Brain microvascular endothelial cell (primary cell): ENCODE measurements around the gene VSTM4.

Experiments used
- DNase-seq: peaks from one replicate; pipeline ENCODE4 v3.0.0-alpha.2; 2020
- H3K27ac ChIP-seq: fragments of 250-450 bp; sonication (Bioruptor Pico); 2 replicates; pipeline ENCODE4 v1.5.1; 2020; ENCODE audit warnings: mild to moderate bottlenecking, moderate library complexity
- H3K27me3 ChIP-seq: fragments of 250-450 bp; sonication (Bioruptor Pico); replicated peaks from 2 replicates; pipeline ENCODE4 v1.5.1; 2020; ENCODE audit warnings: mild to moderate bottlenecking
- H3K36me3 ChIP-seq: fragments of 250-450 bp; sonication (Bioruptor Pico); replicated peaks from 2 replicates; pipeline ENCODE4 v1.5.1; 2020; ENCODE audit warnings: mild to moderate bottlenecking
- H3K4me3 ChIP-seq: 2 replicates; pipeline ENCODE4 v1.5.1; 2011; ENCODE audit warnings: low read depth, mild to moderate bottlenecking, control low read depth, low read length, moderate library complexity
- in situ Hi-C: cut with HindIII; loops from 2 replicates; pipeline ENCODE4 v1.10.0; 2017; ENCODE audit warnings: low sequenced_read_pairs, low pct_ligation_motif_present
- TF ChIP-seq, protein P1 (sequence below): IDR thresholded peaks from 2 replicates; pipeline ENCODE4 v1.5.1; 2011; ENCODE audit warnings: low read depth, mild to moderate bottlenecking, moderate library complexity, low read length, control low read depth, inconsistent platforms; ENCODE audit errors: missing control alignments

The VSTM4 gene

DNA sequence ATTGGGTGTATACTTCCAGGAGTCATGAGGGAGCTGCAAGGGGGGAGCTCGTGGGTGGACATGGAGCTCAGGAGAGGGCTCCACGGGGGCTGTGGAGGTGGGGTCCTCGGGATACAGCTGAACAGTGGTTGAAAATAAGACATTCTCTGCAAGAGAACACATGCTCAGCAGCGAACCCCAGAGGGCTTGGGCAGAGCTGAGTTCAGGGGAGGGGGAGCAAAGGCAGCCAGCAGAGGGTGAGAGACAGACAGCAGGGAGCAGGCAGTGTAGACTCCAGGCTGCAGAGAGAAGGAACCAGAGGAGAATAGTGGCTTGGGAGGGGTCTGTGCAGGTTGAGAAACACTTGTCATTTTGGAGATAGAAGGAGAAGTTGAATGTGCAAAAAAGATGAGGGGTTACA is 102.7 kb downstream of the VSTM4 start:
- H3K27me3 ChIP-seq: peaks cover 8% of the 10 kb centered on the region
- TF ChIP-seq, protein P1, sequence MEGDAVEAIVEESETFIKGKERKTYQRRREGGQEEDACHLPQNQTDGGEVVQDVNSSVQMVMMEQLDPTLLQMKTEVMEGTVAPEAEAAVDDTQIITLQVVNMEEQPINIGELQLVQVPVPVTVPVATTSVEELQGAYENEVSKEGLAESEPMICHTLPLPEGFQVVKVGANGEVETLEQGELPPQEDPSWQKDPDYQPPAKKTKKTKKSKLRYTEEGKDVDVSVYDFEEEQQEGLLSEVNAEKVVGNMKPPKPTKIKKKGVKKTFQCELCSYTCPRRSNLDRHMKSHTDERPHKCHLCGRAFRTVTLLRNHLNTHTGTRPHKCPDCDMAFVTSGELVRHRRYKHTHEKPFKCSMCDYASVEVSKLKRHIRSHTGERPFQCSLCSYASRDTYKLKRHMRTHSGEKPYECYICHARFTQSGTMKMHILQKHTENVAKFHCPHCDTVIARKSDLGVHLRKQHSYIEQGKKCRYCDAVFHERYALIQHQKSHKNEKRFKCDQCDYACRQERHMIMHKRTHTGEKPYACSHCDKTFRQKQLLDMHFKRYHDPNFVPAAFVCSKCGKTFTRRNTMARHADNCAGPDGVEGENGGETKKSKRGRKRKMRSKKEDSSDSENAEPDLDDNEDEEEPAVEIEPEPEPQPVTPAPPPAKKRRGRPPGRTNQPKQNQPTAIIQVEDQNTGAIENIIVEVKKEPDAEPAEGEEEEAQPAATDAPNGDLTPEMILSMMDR: no peak
- no peak overlapping the region for H3K27ac ChIP-seq
- in situ Hi-C loops: no loop called here
- DNase-seq: no peak
- H3K36me3 ChIP-seq: no peaks in the 10 kb centered on the region
- H3K4me3 ChIP-seq: no peak overlapping the region

DNA sequence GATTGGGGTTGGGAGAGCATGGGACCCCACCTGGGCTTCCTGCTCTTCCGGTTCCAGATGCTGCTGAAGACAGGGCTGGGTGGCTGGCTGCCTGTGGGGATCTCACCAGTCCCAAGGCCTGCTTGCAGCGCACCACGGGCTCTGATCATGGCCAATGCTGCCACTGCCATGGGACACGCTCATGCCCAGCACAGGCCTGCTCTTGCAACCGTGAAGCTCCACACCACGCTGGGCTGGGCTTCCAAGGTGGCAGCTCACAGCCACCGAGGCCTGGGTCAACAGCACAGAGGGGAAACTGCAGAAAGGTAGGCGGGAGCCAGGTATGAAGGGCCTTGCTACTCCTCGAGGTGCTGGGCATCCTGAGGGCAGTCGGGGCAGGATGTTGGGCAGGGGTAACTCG is 103.6 kb downstream of the VSTM4 start:
- TF ChIP-seq, protein P1: no peak
- Histone ChIP-seq H3K36me3 (no peaks in the 10 kb centered on the region), H3K27me3 (peaks cover 10% of the 10 kb centered on the region), H3K4me3 (no peak overlapping the region), H3K27ac (no peak overlapping the region)
- no peak for DNase-seq
- in situ Hi-C loops: no loop called here

DNA sequence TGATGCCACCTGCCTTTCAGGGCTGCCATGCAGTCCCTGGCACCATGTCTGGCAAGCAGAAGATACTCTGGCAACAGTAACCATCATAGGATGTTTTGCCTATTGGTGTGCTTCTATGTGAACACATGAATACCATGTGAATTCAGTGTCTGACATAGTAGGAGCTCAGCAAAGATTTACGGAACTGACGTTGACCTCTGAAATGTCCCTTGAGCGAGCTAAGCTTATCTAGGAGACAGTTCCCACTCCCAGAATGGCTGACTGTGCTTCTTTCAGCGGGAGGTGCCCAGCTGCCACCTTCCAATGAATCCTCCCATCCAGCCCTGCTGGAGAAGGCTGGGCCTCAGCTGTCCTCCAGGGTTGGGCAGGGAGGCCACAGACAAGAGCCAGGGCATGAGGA is 104.5 kb downstream of the VSTM4 start:
- Histone ChIP-seq H3K27ac (no peak overlapping the region), H3K36me3 (no peaks in the 10 kb centered on the region), H3K4me3 (no peak overlapping the region), H3K27me3 (peaks cover 10% of the 10 kb centered on the region)
- TF ChIP-seq, protein P1: no peak
- in situ Hi-C loops: no loop called here
- DNase-seq: no peak

DNA sequence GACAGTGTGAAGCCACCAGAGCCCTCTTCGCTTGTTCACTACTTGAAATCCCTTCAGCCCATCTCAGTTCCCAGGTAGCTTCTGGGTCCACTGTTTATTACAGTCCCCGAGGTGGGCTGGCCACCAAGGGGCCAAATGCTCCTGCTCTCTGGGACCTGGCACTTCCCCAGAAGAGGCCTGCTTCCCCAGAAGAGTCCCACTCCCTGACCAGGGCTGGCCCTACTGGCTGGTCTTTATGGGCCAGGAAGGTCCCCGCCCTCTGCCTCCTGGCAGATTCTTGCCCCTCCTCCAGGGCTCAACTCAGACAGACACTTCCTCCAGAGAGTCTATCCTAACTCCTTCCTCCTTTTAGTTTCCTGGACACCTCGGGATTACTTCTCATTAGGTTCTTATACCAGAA is 105.0 kb downstream of the VSTM4 start:
- in situ Hi-C loops: no loop called here
- Histone ChIP-seq H3K4me3 (no peak overlapping the region), H3K36me3 (no peaks in the 10 kb centered on the region), H3K27me3 (peaks cover 10% of the 10 kb centered on the region), H3K27ac (no peak overlapping the region)
- DNase-seq: no peak
- TF ChIP-seq, protein P1: no peak

DNA sequence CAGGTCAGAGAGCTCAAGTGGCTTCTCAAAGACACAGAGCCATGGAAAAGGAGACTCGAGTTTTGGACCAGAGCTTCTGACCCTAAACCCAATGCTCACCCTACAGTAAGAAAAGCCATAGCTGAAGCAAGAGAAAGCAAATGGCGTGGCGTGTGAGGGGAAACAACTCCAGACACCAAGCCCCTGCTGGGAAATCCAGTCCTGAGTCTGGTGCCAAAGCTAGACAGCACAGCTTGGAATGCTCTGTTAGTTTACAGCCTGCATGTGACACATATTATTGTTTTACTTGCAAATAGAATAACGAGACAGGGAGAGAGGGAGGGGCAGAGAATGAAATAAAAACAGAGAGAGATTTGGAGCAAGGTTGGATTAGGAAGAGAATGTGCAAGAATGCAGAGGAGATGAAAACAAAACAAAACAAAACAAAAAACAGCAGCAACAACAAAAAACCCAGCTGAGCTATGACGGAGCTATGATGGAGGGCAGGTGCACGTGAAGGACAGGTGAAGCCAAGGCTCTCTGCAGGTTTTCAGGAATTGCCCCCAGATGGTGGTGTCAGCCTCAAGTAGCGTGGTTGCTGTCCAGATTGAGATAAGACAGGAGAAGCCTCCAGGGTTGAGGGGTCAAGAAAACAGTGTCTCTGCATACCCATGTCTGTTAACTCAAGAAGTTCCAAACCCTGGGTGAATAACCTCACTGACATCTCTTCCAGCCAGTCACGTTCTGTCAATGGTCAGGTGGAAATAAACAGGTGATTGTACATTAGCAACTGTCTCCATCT is 105.9 kb downstream of the VSTM4 start:
- H3K4me3 ChIP-seq: no peak overlapping the region
- DNase-seq: no peak
- in situ Hi-C loops: no loop called here

More for the DNA sequence above, 105.9 kb downstream of the VSTM4 start:
- TF ChIP-seq, protein P1: no peak
- Histone ChIP-seq H3K27me3 (peaks cover 10% of the 10 kb centered on the region), H3K36me3 (no peaks in the 10 kb centered on the region), H3K27ac (no peak overlapping the region)
